ENCODE measurements around the gene NAT10.

The NAT10 gene

DNA sequence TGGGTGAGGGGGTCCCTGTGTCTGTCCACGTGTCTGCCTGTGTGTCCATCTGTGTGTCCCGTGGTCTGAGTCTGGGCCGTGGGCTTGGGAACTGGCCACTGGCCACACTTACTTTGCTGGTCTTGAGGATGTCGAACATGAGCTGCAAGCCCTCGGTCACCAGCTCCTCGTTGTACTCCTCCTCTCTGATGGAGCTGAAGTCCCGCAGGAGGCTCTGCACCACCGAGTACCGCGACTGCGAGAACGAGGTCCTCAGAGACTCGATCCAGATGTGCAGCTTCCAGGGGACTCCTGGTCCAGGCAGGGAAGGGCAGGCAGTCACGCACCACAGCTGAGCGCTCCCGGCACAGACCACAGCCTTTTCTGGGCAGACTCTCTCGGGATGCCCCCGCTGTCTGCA, 55.4 kb downstream of the NAT10 start:
- Histone ChIP-seq H3K4me3 (no peak overlapping the region), H3K27me3 (ENCODE audit: low read depth) (no peaks in the 10 kb centered on the region), H3K9me3 (no peaks in the 10 kb centered on the region), H3K36me3 (replicated peaks) (peaks cover 4% of the 10 kb centered on the region; the same call in 1 of the 2 replicates), H3K4me1 (no peaks in the 10 kb centered on the region)
- no peak for DNase-seq (ENCODE audit: low spot score in 2 of 2)
- in situ Hi-C loops (cut with MboI; ENCODE audit: low sequenced_read_pairs), result loop anchor here (25.0 kb wide), 1 partner anchor 1227 kb away; no protein-coding TSS in a partner anchor

DNA sequence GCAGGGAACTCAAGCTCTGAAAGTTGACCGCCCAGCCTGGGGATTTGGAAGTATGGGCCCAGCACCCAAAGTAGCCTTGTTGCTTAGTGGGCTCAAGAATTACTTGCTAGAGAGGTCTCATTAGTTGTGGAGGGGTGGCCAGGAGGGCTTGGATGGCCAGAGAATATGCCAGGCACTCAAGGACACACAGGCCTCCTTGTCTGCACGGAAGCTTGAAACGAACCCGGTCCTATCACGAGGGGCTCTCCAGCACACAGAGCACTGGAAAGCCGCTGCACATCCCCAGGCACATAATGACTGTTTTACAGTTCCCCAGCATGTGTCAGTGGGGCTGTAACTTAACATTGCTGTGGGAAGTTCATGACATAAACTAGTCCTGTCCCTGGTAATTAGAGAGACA, 55.9 kb downstream of the NAT10 start:
- no peaks in the 10 kb centered on the region for H3K4me1 ChIP-seq
- in situ Hi-C loops (cut with MboI; ENCODE audit: low sequenced_read_pairs), result loop anchor here (25.0 kb wide), 1 partner anchor 1226 kb away; no protein-coding TSS in a partner anchor
- no peak for DNase-seq (ENCODE audit: low spot score in 2 of 2)

GRCh38 chr11:34161812-34162492, 56.5 kb downstream of the NAT10 start:
- Histone ChIP-seq H3K36me3 (replicated peaks) (no peaks in the 10 kb centered on the region), H3K9me3 (no peaks in the 10 kb centered on the region), H3K4me1 (no peaks in the 10 kb centered on the region), H3K27me3 (ENCODE audit: low read depth) (no peaks in the 10 kb centered on the region), H3K4me3 (no peak overlapping the region)
- in situ Hi-C loops (cut with MboI; ENCODE audit: low sequenced_read_pairs), result loop anchor here (25.0 kb wide), 1 partner anchor 1225 kb away; no protein-coding TSS in a partner anchor
- no peak for DNase-seq (ENCODE audit: low spot score in 2 of 2)

More for the DNA sequence above, 55.9 kb downstream of the NAT10 start:
- no peak overlapping the region for H3K4me3 ChIP-seq
- no peaks in the 10 kb centered on the region for H3K27me3 ChIP-seq (ENCODE audit: low read depth)
- no peaks in the 10 kb centered on the region for H3K9me3 ChIP-seq
- no peaks in the 10 kb centered on the region for H3K36me3 ChIP-seq (replicated peaks)

GRCh38 chr11:34162493-34162820, 57.0 kb downstream of the NAT10 start:
- Histone ChIP-seq H3K9me3 (no peaks in the 10 kb centered on the region), H3K27me3 (ENCODE audit: low read depth) (no peaks in the 10 kb centered on the region), H3K4me3 (no peak overlapping the region), H3K4me1 (no peaks in the 10 kb centered on the region), H3K36me3 (replicated peaks) (no peaks in the 10 kb centered on the region)
- in situ Hi-C loops (cut with MboI; ENCODE audit: low sequenced_read_pairs), result loop anchor here (25.0 kb wide), 1 partner anchor 1225 kb away; no protein-coding TSS in a partner anchor
- no peak for DNase-seq (ENCODE audit: low spot score in 2 of 2)

GRCh38 chr11:34162856-34163255, 57.4 kb downstream of the NAT10 start:
- in situ Hi-C loops (cut with MboI; ENCODE audit: low sequenced_read_pairs), result loop anchor here (25.0 kb wide), 1 partner anchor 1224 kb away; no protein-coding TSS in a partner anchor
- Histone ChIP-seq H3K27me3 (ENCODE audit: low read depth) (no peaks in the 10 kb centered on the region), H3K36me3 (replicated peaks) (no peaks in the 10 kb centered on the region), H3K4me3 (no peak overlapping the region), H3K4me1 (no peaks in the 10 kb centered on the region), H3K9me3 (no peaks in the 10 kb centered on the region)
- no peak for DNase-seq (ENCODE audit: low spot score in 2 of 2)

GRCh38 chr11:34165121-34165520, 59.7 kb downstream of the NAT10 start:
- in situ Hi-C loops (cut with MboI; ENCODE audit: low sequenced_read_pairs), result loop anchor here (25.0 kb wide), 1 partner anchor 1222 kb away; no protein-coding TSS in a partner anchor
- H3K36me3 ChIP-seq (replicated peaks), result no peaks in the 10 kb centered on the region

GRCh38 chr11:34165786-34166555, 60.5 kb downstream of the NAT10 start:
- DNase-seq (ENCODE audit: low spot score in 2 of 2), result no peak
- Histone ChIP-seq H3K27me3 (ENCODE audit: low read depth) (no peaks in the 10 kb centered on the region), H3K36me3 (replicated peaks) (no peaks in the 10 kb centered on the region), H3K4me3 (no peak overlapping the region), H3K9me3 (no peaks in the 10 kb centered on the region), H3K4me1 (no peaks in the 10 kb centered on the region)
- in situ Hi-C loops (cut with MboI; ENCODE audit: low sequenced_read_pairs), result loop anchor here (25.0 kb wide), 1 partner anchor 1221 kb away; no protein-coding TSS in a partner anchor

More at GRCh38 chr11:34165121-34165520, 59.7 kb downstream of the NAT10 start:
- Histone ChIP-seq H3K4me3 (no peak overlapping the region), H3K9me3 (no peaks in the 10 kb centered on the region), H3K4me1 (no peaks in the 10 kb centered on the region), H3K27me3 (ENCODE audit: low read depth) (no peaks in the 10 kb centered on the region)
- DNase-seq (ENCODE audit: low spot score in 2 of 2), result no peak

DNA sequence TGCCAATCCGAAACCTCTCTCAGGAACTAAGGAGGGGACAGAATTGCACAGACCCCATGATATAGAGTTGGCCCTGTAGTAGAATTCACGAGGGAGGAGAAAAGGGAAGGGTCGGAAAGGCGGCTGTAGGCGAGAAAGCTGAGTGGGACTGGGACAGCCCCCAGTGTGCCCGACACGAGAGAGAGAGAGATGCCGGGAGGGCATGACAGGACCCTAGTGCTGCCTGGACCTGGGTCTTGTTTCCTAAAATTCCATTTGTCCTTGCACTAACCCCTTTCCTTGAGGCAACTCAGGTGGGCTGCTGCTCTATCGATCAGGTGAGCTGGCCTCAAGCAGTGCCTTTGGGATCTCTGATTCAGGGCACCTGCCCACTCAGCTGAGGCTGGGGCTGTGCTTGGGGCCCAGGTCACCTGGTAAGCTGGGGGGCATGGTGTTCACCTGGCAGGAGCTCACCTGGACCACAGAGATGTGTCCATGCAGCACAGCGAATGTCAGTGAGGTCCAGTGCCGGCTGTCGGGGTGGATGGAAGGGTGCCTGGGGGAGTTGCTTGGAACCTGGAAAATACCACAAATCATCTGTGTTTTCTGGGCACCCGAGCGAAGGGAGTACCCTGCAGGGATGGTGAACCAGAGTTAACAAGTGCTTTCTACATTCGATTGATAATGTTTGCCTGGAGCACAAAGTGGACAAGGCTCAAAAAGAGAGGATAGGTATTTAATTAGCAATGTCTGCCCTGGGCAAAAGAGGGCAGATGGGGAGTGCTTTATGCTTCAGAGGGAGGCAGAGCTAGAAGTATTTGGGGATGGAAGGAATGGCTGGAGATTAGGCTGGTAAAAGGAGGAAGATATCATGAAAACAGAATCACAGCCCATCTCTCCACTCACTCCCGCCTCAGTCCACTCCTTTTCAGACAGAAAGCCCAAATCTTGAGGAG, 61.6 kb downstream of the NAT10 start:
- no peak overlapping the region for H3K4me3 ChIP-seq
- no peaks in the 10 kb centered on the region for H3K4me1 ChIP-seq
- no peaks in the 10 kb centered on the region for H3K36me3 ChIP-seq (replicated peaks)
- in situ Hi-C loops (cut with MboI; ENCODE audit: low sequenced_read_pairs), result loop anchor here (25.0 kb wide), 1 partner anchor 1220 kb away; no protein-coding TSS in a partner anchor
- no peak for DNase-seq (ENCODE audit: low spot score in 2 of 2)
- no peaks in the 10 kb centered on the region for H3K9me3 ChIP-seq
- no peaks in the 10 kb centered on the region for H3K27me3 ChIP-seq (ENCODE audit: low read depth)

DNA sequence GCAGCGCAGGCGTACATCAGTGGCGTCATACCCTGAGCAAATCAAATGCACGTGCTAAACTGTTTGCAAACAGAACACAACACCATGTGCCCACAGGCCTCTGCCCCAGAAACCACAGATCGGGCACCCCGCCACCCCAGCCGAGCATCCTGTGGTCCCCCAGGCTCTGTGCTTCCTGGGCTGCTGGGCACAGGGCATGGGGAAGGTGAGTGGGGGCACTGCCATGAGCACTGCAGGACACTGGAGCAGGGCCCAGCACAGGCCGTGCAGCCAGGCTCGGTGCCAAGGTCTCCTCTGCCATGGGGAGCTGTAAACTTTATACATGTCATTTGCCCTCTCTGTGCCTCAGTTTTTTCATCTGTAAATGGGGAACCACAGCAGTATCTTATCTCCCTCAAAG, 62.5 kb downstream of the NAT10 start:
- no peak for DNase-seq (ENCODE audit: low spot score in 2 of 2)
- H3K4me3 ChIP-seq, result no peak overlapping the region
- no peaks in the 10 kb centered on the region for H3K36me3 ChIP-seq (replicated peaks)
- no peaks in the 10 kb centered on the region for H3K9me3 ChIP-seq
- no peaks in the 10 kb centered on the region for H3K27me3 ChIP-seq (ENCODE audit: low read depth)
- H3K4me1 ChIP-seq, result no peaks in the 10 kb centered on the region
- in situ Hi-C loops (cut with MboI; ENCODE audit: low sequenced_read_pairs), result loop anchor here (25.0 kb wide), 1 partner anchor 1219 kb away; no protein-coding TSS in a partner anchor

DNA sequence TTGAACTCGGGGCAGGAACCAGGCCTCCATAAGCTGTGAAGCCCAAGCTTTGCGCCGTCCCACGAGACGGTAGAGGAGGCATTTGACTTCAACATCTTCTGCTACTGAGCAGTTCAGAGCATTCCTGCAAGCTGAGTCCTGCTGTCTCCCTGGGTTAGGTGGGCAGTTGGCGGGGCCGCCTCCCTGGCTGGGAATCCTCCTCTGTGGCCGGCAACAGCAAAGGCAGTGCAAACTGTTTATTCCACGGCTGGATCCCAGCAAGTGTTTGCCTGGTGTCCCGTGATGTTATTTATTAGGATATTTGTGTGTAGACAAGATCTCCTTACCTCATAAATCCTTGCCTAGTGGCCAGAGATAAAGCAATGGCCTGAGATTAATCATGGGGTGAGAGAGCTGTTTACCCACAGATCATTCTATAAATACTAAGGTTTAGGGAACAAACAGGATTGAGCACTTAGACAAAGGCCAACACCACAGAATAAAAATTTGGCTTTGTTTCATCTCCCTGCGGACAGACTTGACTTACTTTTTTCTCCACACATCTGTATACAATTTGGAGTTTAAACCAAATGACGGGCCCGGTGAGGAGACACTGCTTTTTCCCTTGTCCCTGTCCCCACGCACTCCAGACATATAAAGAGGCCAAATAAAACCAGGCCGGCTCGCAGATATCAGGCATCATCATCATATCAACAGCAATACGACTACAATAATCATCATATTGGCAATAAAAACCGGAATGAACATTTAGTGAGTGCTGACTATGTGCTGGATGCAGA, 63.4 kb downstream of the NAT10 start:
- no peak overlapping the region for H3K4me3 ChIP-seq
- H3K4me1 ChIP-seq, result no peaks in the 10 kb centered on the region
- H3K9me3 ChIP-seq, result no peaks in the 10 kb centered on the region
- H3K27me3 ChIP-seq (ENCODE audit: low read depth), result no peaks in the 10 kb centered on the region
- DNase-seq (ENCODE audit: low spot score in 2 of 2), result no peak
- H3K36me3 ChIP-seq (replicated peaks), result no peaks in the 10 kb centered on the region
- in situ Hi-C loops (cut with MboI; ENCODE audit: low sequenced_read_pairs), result loop anchor here (25.0 kb wide), 1 partner anchor 1218 kb away; no protein-coding TSS in a partner anchor

GRCh38 chr11:34169686-34170085, 64.3 kb downstream of the NAT10 start:
- DNase-seq (ENCODE audit: low spot score in 2 of 2), result no peak
- Histone ChIP-seq H3K4me1 (peaks cover 3% of the 10 kb centered on the region; the same call in 1 of the 2 replicates), H3K36me3 (replicated peaks) (no peaks in the 10 kb centered on the region), H3K9me3 (no peaks in the 10 kb centered on the region), H3K27me3 (ENCODE audit: low read depth) (no peaks in the 10 kb centered on the region), H3K4me3 (no peak overlapping the region)
- in situ Hi-C loops (cut with MboI; ENCODE audit: low sequenced_read_pairs), result loop anchor here (25.0 kb wide), 1 partner anchor 1218 kb away; no protein-coding TSS in a partner anchor

DNA sequence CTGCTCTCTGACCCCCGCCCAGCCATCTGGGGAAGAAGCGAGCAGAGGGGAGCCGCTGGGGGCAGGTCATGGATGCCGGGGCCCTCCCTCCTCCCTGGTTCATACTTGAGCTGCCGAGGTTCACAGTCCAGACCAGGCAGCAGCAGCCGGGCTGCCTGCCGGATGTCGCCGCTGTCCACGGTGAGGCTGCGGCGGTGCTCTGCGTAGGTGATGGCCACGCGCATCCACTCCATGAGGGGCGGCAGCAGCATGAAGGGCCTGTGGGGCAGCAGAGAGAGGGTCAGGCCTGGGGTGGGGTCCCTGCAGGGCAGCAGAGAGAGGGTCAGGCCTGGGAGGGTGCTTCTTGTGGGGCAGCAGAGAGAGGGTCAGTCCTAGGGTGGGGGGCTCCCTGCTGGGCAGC, 67.6 kb downstream of the NAT10 start:
- in situ Hi-C loops (cut with MboI; ENCODE audit: low sequenced_read_pairs), result loop anchor here (25.0 kb wide), 1 partner anchor 1214 kb away; no protein-coding TSS in a partner anchor
- Histone ChIP-seq H3K4me3 (no peak overlapping the region), H3K4me1 (peaks cover 11% of the 10 kb centered on the region)

More for the DNA sequence above, 67.6 kb downstream of the NAT10 start:
- Histone ChIP-seq H3K9me3 (no peaks in the 10 kb centered on the region), H3K36me3 (replicated peaks) (no peaks in the 10 kb centered on the region), H3K27me3 (ENCODE audit: low read depth) (no peaks in the 10 kb centered on the region)
- DNase-seq (ENCODE audit: low spot score in 2 of 2), result no peak

Measured in HAP-1 (cell line).